Measurements from ENCODE around the gene STAC. TPM values are rescaled to one million over a fixed set of nuclear protein-coding genes. Genes with fewer than 3 reads are reported as not detected.

Gene STAC
- total and polyA plus RNA-seq, 8 donors: 0.12 to 0.37 (median 0.16) TPM; not detected in 3

DNA sequence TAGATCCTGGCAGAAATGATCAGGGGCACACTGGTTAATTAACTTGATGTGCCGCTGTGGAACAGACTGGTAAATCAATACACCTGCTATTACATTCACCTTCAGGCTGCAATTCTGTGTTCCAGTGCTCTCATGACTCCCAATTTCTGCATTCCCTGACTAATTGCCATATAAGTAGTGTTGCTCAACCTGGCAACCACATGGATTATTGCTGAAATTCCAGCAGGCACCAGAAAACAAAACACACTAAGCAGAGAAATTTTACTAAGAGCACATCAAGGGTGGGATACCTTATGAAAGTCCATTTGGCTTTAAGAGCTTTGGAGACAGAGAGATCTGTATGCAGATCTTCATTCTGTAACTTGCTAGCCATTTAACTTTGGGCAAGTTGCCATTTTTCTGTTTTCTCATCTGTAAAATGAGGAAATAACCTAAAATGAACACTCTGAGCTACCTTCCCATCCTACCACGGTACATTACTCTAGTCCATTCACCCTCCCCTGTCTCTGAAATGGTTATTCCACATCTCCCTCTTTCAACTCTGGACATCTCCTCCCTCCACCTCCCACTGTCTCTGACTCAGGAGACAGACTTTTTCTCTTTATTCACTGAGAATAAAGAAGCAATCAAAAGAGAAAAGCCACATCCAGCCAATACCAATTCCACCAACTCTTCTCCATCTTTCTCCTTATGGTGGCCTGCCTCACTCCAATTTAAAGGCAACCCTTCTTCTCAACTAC, 54.6 kb downstream of the STAC start:
- WGBS, 2 donors: 26 to 32% methylated on average over 2 of the region's 2 CpGs
- DNase-seq: no peak
- H3K4me3 ChIP-seq: no peak overlapping the region
- H3K27me3 ChIP-seq: no peaks in the 10 kb centered on the region
- peak in 1 of 4 donors; percentile 20 for ATAC-seq
- intact Hi-C loops (cut with DNase I): no loop called here
- H3K9me3 ChIP-seq: no peaks in the 10 kb centered on the region
- no peak overlapping the region for H3K27ac ChIP-seq
- no peak for FAIRE-seq
- no peaks in the 10 kb centered on the region for H3K36me3 ChIP-seq
- H3K4me1 ChIP-seq: no peaks in the 10 kb centered on the region
- TF ChIP-seq CTCF (IDR thresholded peaks at IDR 0.05): no peak

DNA sequence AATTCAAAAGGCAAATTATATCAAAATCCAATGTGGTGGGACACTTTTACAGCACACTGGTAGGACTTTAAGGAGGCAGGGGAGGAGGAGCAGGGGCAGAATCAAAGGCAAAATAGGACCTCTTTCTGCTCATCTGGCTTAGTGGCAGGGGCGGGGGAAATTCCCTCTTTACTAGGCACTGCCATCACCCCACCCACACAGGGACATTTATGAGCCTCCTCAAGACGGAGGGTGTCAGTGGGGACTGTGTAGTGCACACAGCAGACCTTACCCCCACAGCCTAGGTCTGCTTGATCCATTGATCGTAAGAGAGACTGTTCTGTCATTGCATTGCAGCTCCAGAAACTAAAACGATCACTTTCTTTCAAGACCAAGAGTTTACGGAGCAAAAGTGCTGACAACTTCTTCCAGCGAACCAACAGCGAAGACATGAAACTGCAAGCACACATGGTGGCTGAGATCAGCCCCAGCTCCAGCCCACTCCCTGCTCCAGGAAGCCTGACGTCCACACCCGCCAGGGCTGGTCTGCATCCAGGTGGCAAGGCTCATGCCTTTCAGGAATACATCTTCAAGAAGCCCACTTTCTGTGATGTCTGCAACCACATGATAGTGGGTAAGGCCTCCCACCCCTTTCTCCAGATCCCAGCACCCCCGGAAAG, 62.9 kb downstream of the STAC start:
- H3K36me3 ChIP-seq: no peaks in the 10 kb centered on the region
- intact Hi-C loops (cut with DNase I): no loop called here
- ATAC-seq: no peak
- no peak overlapping the region for H3K27ac ChIP-seq
- FAIRE-seq: no peak
- 66 to 80% methylated on average over 10 of the region's 10 CpGs for WGBS, 2 donors
- DNase-seq: peak in 1 of 6 donors; percentile 23
- no peak overlapping the region for H3K4me3 ChIP-seq
- TF ChIP-seq CTCF (IDR thresholded peaks at IDR 0.05): no peak
- H3K4me1 ChIP-seq: no peaks in the 10 kb centered on the region
- no peaks in the 10 kb centered on the region for H3K9me3 ChIP-seq
- no peaks in the 10 kb centered on the region for H3K27me3 ChIP-seq

DNA sequence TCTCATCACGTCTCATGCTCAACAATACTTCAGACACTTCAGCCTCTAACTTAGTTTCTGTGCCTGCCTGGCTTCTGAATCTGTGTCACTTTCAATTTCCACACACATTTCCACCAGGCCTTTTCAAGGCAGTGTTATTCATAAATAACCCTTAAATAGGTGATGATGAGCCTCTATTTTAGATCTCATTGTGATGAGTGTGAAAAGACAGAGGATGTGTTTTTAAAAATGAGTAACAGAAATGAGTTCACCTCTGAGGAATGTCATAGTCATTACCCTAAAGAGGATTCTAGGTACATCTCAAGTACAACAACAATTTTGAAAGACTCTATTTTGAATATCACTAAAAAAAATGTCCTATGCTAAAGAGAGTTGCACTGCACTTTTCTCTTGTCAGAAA, 64.6 kb downstream of the STAC start:
- 68 to 77% methylated on average over 1 of the region's 1 CpG for WGBS, 2 donors
- TF ChIP-seq CTCF (IDR thresholded peaks at IDR 0.05): no peak
- Histone ChIP-seq H3K27me3 (no peaks in the 10 kb centered on the region), H3K4me3 (no peak overlapping the region), H3K9me3 (no peaks in the 10 kb centered on the region), H3K36me3 (no peaks in the 10 kb centered on the region), H3K4me1 (no peaks in the 10 kb centered on the region), H3K27ac (no peak overlapping the region)
- ATAC-seq: no peak
- no peak for DNase-seq
- intact Hi-C loops (cut with DNase I): no loop called here
- FAIRE-seq: no peak

GRCh38 chr3:36446276-36446675, 66.0 kb downstream of the STAC start:
- H3K27ac ChIP-seq: no peak overlapping the region
- H3K9me3 ChIP-seq: no peaks in the 10 kb centered on the region
- ATAC-seq (no peak), FAIRE-seq (no peak), DNase-seq (no peak)
- no peak for TF ChIP-seq CTCF (IDR thresholded peaks at IDR 0.05)
- intact Hi-C loops (cut with DNase I): no loop called here
- H3K4me1 ChIP-seq: no peaks in the 10 kb centered on the region
- no peak overlapping the region for H3K4me3 ChIP-seq
- no peaks in the 10 kb centered on the region for H3K27me3 ChIP-seq
- H3K36me3 ChIP-seq: no peaks in the 10 kb centered on the region

- DNase-seq (no peak), FAIRE-seq (no peak), ATAC-seq (no peak)
- no peak for TF ChIP-seq CTCF (IDR thresholded peaks at IDR 0.05)
- Histone ChIP-seq H3K9me3 (no peaks in the 10 kb centered on the region), H3K4me3 (no peak overlapping the region), H3K4me1 (no peaks in the 10 kb centered on the region), H3K27me3 (no peaks in the 10 kb centered on the region), H3K36me3 (no peaks in the 10 kb centered on the region), H3K27ac (no peak overlapping the region)
- intact Hi-C loops (cut with DNase I): no loop called here
- WGBS, 2 donors: 50 to 78% methylated on average over 2 of the region's 2 CpGs
Measured at GRCh38 chr3:36447061-36447460, 66.8 kb downstream of the STAC start.
